PC-3 (cell line): Measurements from ENCODE around the gene GPC3. TPM values are rescaled to one million over a fixed set of nuclear protein-coding genes. Genes with fewer than 3 reads are reported as not detected.
"Not testable (repeated sequence)": the region's sequence is repeated elsewhere in the genome, so short reads cannot be mapped to it uniquely, and the experiment has no call there.

Experiments
- ATAC-seq: fragments of 200-7000 bp; cut with Tn5 transposase; 2 replicates; pipeline ENCODE4 v1.9.1; 2020; ENCODE audit warnings: mild to moderate bottlenecking, moderate library complexity
- BruUV-seq: library from RNA; stranded (reverse); fragments of 400-500 nt; replicated peaks from 2 replicates; lab custom pipeline; 2021; lab: Mats Ljungman, UMichigan
- CTCF ChIA-PET: fragments of 300-600 bp; sonication (Branson Sonifier 250); formaldehyde crosslinking; loops from one replicate; lab custom pipeline; 2022; ENCODE audit warnings: antibody characterized with exemption; lab: Charles Lee
- POLR2A ChIA-PET: fragments of 300-600 bp; sonication (Branson Sonifier 250); formaldehyde crosslinking; loops from one replicate; lab custom pipeline; 2022; ENCODE audit warnings: antibody characterized with exemption; ENCODE audit not compliant: unreplicated experiment; lab: Charles Lee
- DNase-seq: peaks from one replicate; pipeline ENCODE4 v3.0.0-alpha.2; 2015
- H2AFZ ChIP-seq: fragments of 300-600 bp; sonication (generic); 2 replicates; pipeline ENCODE4 v1.6.0; 2016; ENCODE audit warnings: antibody characterized with exemption, low read length
- H3F3A ChIP-seq: fragments of 300-600 bp; sonication (generic); one replicate; pipeline ENCODE4 v1.6.0; 2017; ENCODE audit warnings: antibody characterized with exemption, low read length, control low read depth, mild to moderate bottlenecking; ENCODE audit not compliant: unreplicated experiment
- H3K27ac ChIP-seq: fragments of 300-600 bp; sonication (generic); 2 replicates; pipeline ENCODE4 v1.5.1; 2016; ENCODE audit warnings: mild to moderate bottlenecking, low read length
- H3K27me3 ChIP-seq: fragments of 300-600 bp; sonication (generic); 2 replicates; pipeline ENCODE4 v1.6.1; 2016; ENCODE audit warnings: low read length, mixed read lengths
- H3K36me3 ChIP-seq: fragments of 300-600 bp; sonication (generic); 2 replicates; pipeline ENCODE4 v1.6.1; 2016; ENCODE audit warnings: low read depth, mixed run types, low read length, mixed read lengths
- H3K4me1 ChIP-seq: fragments of 300-600 bp; sonication (generic); 2 replicates; pipeline ENCODE4 v1.5.1; 2016; ENCODE audit warnings: low read length; ENCODE audit not compliant: insufficient read depth
- H3K4me2 ChIP-seq: fragments of 300-600 bp; sonication (generic); 2 replicates; pipeline ENCODE4 v1.6.0; 2016; ENCODE audit warnings: low read length
- H3K4me3 ChIP-seq: fragments of 300-600 bp; sonication (generic); 2 replicates; pipeline ENCODE4 v1.5.1; 2016; ENCODE audit warnings: mild to moderate bottlenecking, low read length, mixed read lengths
- H3K79me2 ChIP-seq: fragments of 300-600 bp; sonication (generic); 2 replicates; pipeline ENCODE4 v1.6.1; 2017; ENCODE audit warnings: low read length, mixed read lengths
- H3K9ac ChIP-seq: fragments of 300-600 bp; sonication (generic); 2 replicates; pipeline ENCODE4 v1.6.0; 2016; ENCODE audit warnings: mild to moderate bottlenecking, low read length
- H3K9me2 ChIP-seq: fragments of 300-600 bp; sonication (generic); replicated peaks from 2 replicates; pipeline ENCODE4 v1.6.1; 2016; ENCODE audit warnings: mixed run types, low read length, mixed read lengths
- H3K9me3 ChIP-seq: fragments of 300-600 bp; sonication (generic); 2 replicates; pipeline ENCODE4 v1.6.1; 2016; ENCODE audit warnings: low read length, mixed read lengths
- H4K20me1 ChIP-seq: fragments of 300-600 bp; sonication (generic); 2 replicates; pipeline ENCODE4 v1.6.1; 2016; ENCODE audit warnings: low read length, mixed read lengths
- EZH2 ChIP-seq: fragments of 300-600 bp; sonication (generic); IDR thresholded peaks from one replicate; pipeline ENCODE4 v1.6.1; 2017; ENCODE audit warnings: antibody characterized with exemption, mild to moderate bottlenecking, low read length; ENCODE audit not compliant: unreplicated experiment
- EZH2phosphoT487 ChIP-seq: fragments of 300-600 bp; sonication (generic); IDR thresholded peaks from 2 replicates; pipeline ENCODE4 v1.6.1; 2018; ENCODE audit warnings: mild to moderate bottlenecking, antibody characterized with exemption, low read length, borderline replicate concordance
- intact Hi-C: fragments of 100-400 bp; cut with micrococcal nuclease; formaldehyde crosslinking; loops from 2 replicates; pipeline ENCODE4 v1.9.0; 2023
- total RNA-seq: library from RNA; depleted of rRNA; stranded (reverse); fragments of >200 nt; gene quantifications from 2 replicates; pipeline ENCODE4 v1.2.3, GENCODE V29; 2014
- TF ChIP-seq, protein P1 (sequence below): fragments of 300-600 bp; sonication (generic); conservative IDR thresholded peaks from 2 replicates; pipeline ENCODE4 v1.5.1; 2017; ENCODE audit warnings: antibody characterized with exemption, low read depth, mild to moderate bottlenecking, low read length

The GPC3 gene
- total RNA-seq, 1 experiment from 2014 or later = not detected

DNA sequence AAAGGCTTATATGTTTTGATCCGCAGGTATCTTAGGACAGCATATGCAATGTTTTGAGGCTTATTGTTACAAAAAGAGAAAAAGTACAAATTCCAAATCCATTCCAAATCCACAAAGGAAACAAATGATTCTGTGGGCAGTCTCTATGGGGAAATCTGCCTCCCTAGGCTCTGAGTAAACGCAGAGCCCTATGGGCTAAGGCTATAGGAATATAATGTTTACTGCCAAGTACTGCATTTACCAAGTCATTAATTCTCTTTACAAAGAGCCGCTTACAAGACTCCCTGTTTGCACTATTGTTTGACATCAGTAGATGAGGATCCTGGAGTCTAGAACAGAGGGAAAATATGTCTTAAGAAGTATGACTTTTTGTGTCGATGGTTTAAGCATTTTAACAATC lies 357.7 kb downstream of the GPC3 start:
- ChIA-PET POLR2A (no interaction called here), CTCF (no interaction called here)
- H4K20me1 ChIP-seq = no peaks in the 10 kb centered on the region
- no peaks in the 10 kb centered on the region for H3K9me3 ChIP-seq
- no peak for DNase-seq
- BruUV-seq = no TSS peak
- TF ChIP-seq EZH2 = no peak
- TF ChIP-seq EZH2phosphoT487 = no peak
- TF ChIP-seq, protein P1, sequence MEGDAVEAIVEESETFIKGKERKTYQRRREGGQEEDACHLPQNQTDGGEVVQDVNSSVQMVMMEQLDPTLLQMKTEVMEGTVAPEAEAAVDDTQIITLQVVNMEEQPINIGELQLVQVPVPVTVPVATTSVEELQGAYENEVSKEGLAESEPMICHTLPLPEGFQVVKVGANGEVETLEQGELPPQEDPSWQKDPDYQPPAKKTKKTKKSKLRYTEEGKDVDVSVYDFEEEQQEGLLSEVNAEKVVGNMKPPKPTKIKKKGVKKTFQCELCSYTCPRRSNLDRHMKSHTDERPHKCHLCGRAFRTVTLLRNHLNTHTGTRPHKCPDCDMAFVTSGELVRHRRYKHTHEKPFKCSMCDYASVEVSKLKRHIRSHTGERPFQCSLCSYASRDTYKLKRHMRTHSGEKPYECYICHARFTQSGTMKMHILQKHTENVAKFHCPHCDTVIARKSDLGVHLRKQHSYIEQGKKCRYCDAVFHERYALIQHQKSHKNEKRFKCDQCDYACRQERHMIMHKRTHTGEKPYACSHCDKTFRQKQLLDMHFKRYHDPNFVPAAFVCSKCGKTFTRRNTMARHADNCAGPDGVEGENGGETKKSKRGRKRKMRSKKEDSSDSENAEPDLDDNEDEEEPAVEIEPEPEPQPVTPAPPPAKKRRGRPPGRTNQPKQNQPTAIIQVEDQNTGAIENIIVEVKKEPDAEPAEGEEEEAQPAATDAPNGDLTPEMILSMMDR = no peak
- H3K36me3 ChIP-seq = no peaks in the 10 kb centered on the region
- H3K9ac ChIP-seq = no peak overlapping the region
- no peak overlapping the region for H3K4me2 ChIP-seq
- H3K9me2 ChIP-seq = no peaks in the 10 kb centered on the region
- H3K4me3 ChIP-seq = no peak overlapping the region
- intact Hi-C loops = no loop called here
- ATAC-seq = peak; percentile 22; the same call in 1 of the 2 replicates
- H3K27ac ChIP-seq = no peak overlapping the region
- no peaks in the 10 kb centered on the region for H3K4me1 ChIP-seq
- H3K79me2 ChIP-seq = no peaks in the 10 kb centered on the region
- H3K27me3 ChIP-seq = no peaks in the 10 kb centered on the region
- no peaks in the 10 kb centered on the region for H3F3A ChIP-seq
- no peak overlapping the region for H2AFZ ChIP-seq

DNA sequence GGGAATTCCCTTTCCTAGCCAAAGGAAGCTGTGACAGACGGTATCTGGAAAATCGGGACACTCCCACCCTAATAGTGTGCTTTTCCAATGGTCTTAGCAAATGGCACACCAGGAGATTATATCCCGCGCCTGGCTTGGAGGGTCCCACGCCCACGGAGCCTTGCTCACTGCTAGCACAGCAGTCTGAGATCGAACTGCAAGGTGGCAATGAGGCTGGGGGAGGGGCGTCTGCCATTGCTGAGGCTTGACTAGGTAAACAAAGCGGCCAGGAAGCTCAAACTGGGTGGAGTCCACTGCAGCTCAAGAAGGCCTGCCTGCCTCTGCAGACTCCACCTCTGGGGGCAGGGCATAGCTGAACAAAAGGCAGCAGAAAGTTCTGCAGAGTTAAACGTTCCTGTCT lies 364.0 kb downstream of the GPC3 start:
- BruUV-seq, DNase-seq, H3K4me1 ChIP-seq, H3K79me2 ChIP-seq, H3K27ac ChIP-seq, H3K4me2 ChIP-seq, H4K20me1 ChIP-seq, H3K27me3 ChIP-seq, H3K9ac ChIP-seq, H3K9me3 ChIP-seq, H2AFZ ChIP-seq, intact Hi-C loops, H3K36me3 ChIP-seq, H3K4me3 ChIP-seq, H3F3A ChIP-seq, H3K9me2 ChIP-seq, ATAC-seq, CTCF ChIA-PET, POLR2A ChIA-PET: not testable (repeated sequence)

- Histone ChIP-seq H3K9ac (no peak overlapping the region), H4K20me1 (no peaks in the 10 kb centered on the region), H3K9me3 (no peaks in the 10 kb centered on the region; the same call in 1 of the 2 replicates), H3K4me2 (no peak overlapping the region), H3K4me1 (peaks cover 6% of the 10 kb centered on the region), H2AFZ (no peak overlapping the region), H3K79me2 (no peaks in the 10 kb centered on the region), H3K36me3 (no peaks in the 10 kb centered on the region), H3K27me3 (no peaks in the 10 kb centered on the region), H3K27ac (no peak overlapping the region), H3F3A (no peaks in the 10 kb centered on the region), H3K9me2 (no peaks in the 10 kb centered on the region), H3K4me3 (no peak overlapping the region)
- ChIA-PET CTCF (no interaction called here), POLR2A (no interaction called here)
- BruUV-seq = no TSS peak
- TF ChIP-seq EZH2 (no peak), EZH2phosphoT487 (no peak)
- TF ChIP-seq, protein P1 = no peak
- no peak for DNase-seq
- ATAC-seq = no peak
- intact Hi-C loops = no loop called here
These were observed 373.7 kb downstream of the GPC3 start for GRCh38 chrX:133611676-133612075.
